HUES64 (cell line): ENCODE results near the gene GEMIN5. TPM values are rescaled to one million over a fixed set of nuclear protein-coding genes. Genes with fewer than 3 reads are reported as not detected.
"Not testable (repeated sequence)": the region's sequence is repeated elsewhere in the genome, so short reads cannot be mapped to it uniquely, and the experiment has no call there.

ENCODE experiments used
- H3K27ac ChIP-seq: 2 replicates; pipeline ENCODE4 v1.7.0; 2013; ENCODE audit warnings: low read depth, low read length, inconsistent platforms
- H3K27me3 ChIP-seq: 2 replicates; pipeline ENCODE4 v1.6.1; 2013; ENCODE audit warnings: mild to moderate bottlenecking, low read length; ENCODE audit not compliant: insufficient read depth
- H3K36me3 ChIP-seq: 2 replicates; pipeline ENCODE4 v1.6.1; 2013; ENCODE audit warnings: mild to moderate bottlenecking, low read length; ENCODE audit not compliant: insufficient read depth
- H3K4me1 ChIP-seq: 2 replicates; pipeline ENCODE4 v1.6.1; 2013; ENCODE audit warnings: mild to moderate bottlenecking, low read length, moderate library complexity; ENCODE audit not compliant: insufficient read depth
- H3K4me3 ChIP-seq: 2 replicates; pipeline ENCODE4 v1.5.1; 2013; ENCODE audit warnings: mild to moderate bottlenecking, low read length, moderate library complexity
- H3K9ac ChIP-seq: 2 replicates; pipeline ENCODE4 v1.6.1; 2013; ENCODE audit warnings: mild to moderate bottlenecking, low read depth, low read length
- H3K9me3 ChIP-seq: 2 replicates; pipeline ENCODE4 v1.6.1; 2013; ENCODE audit warnings: low read depth, low read length; ENCODE audit not compliant: insufficient read depth
- WGBS: fragments of 150-250, 120-280 bp; methylation state at CpG from one replicate; pipeline ENCODE4 v1.1.7; 2013; ENCODE audit warnings: missing lambda C conversion rate; 5-methylcytosine and 5-hydroxymethylcytosine counted together
- polyA plus RNA-seq, 2 experiments: library from polyadenylated mRNA; stranded (reverse); fragments of 50-300 nt; gene quantifications; one replicate each; pipeline ENCODE4 v1.2.3, GENCODE V29; 2013

Gene GEMIN5, protein sequence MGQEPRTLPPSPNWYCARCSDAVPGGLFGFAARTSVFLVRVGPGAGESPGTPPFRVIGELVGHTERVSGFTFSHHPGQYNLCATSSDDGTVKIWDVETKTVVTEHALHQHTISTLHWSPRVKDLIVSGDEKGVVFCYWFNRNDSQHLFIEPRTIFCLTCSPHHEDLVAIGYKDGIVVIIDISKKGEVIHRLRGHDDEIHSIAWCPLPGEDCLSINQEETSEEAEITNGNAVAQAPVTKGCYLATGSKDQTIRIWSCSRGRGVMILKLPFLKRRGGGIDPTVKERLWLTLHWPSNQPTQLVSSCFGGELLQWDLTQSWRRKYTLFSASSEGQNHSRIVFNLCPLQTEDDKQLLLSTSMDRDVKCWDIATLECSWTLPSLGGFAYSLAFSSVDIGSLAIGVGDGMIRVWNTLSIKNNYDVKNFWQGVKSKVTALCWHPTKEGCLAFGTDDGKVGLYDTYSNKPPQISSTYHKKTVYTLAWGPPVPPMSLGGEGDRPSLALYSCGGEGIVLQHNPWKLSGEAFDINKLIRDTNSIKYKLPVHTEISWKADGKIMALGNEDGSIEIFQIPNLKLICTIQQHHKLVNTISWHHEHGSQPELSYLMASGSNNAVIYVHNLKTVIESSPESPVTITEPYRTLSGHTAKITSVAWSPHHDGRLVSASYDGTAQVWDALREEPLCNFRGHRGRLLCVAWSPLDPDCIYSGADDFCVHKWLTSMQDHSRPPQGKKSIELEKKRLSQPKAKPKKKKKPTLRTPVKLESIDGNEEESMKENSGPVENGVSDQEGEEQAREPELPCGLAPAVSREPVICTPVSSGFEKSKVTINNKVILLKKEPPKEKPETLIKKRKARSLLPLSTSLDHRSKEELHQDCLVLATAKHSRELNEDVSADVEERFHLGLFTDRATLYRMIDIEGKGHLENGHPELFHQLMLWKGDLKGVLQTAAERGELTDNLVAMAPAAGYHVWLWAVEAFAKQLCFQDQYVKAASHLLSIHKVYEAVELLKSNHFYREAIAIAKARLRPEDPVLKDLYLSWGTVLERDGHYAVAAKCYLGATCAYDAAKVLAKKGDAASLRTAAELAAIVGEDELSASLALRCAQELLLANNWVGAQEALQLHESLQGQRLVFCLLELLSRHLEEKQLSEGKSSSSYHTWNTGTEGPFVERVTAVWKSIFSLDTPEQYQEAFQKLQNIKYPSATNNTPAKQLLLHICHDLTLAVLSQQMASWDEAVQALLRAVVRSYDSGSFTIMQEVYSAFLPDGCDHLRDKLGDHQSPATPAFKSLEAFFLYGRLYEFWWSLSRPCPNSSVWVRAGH (N-terminal part only)
- polyA plus RNA-seq (2013, experiment 1 of 2): 27.6 TPM
- 22.3 TPM for polyA plus RNA-seq (2013, experiment 2 of 2)

GRCh38 chr5:154937718-154938466, at the start of gene GEMIN5:
GEMIN5 (minus strand) TSS chr5:154938211; CDS start chr5:154938133, 78 bp downstream.
- peaks cover 28% of the 10 kb centered on the region for H3K36me3 ChIP-seq
- H3K27me3 ChIP-seq: no peaks in the 10 kb centered on the region
- H3K4me3 ChIP-seq: peak within 1 kb of the TSS; percentile 88
- peaks cover 6% of the 10 kb centered on the region for H3K4me1 ChIP-seq
- peak within 1 kb of the TSS; percentile 80 for H3K9ac ChIP-seq
- no peaks in the 10 kb centered on the region for H3K9me3 ChIP-seq
- peak within 1 kb of the TSS; percentile 23; the same call in 1 of the 2 replicates for H3K27ac ChIP-seq
- under 1% methylated on average over 61 of the region's 61 CpGs for WGBS

GRCh38 chr5:154986151-154986550, 48.1 kb upstream of the GEMIN5 start:
- WGBS: 96% methylated on average over 3 of the region's 4 CpGs
- no peaks in the 10 kb centered on the region for H3K27me3 ChIP-seq
- H3K4me3 ChIP-seq: no peak overlapping the region
- no peak overlapping the region for H3K9ac ChIP-seq
- no peaks in the 10 kb centered on the region for H3K9me3 ChIP-seq
- H3K36me3 ChIP-seq: no peaks in the 10 kb centered on the region
- H3K4me1 ChIP-seq: no peaks in the 10 kb centered on the region
- H3K27ac ChIP-seq: no peak overlapping the region

GRCh38 chr5:154984946-154985516, 47.0 kb upstream of the GEMIN5 start:
- Histone ChIP-seq H3K27ac (no peak overlapping the region), H3K4me1 (no peaks in the 10 kb centered on the region), H3K9ac (no peak overlapping the region), H3K27me3 (no peaks in the 10 kb centered on the region), H3K4me3 (no peak overlapping the region), H3K9me3 (no peaks in the 10 kb centered on the region), H3K36me3 (no peaks in the 10 kb centered on the region)
- 90% methylated on average over 7 of the region's 8 CpGs for WGBS

DNA sequence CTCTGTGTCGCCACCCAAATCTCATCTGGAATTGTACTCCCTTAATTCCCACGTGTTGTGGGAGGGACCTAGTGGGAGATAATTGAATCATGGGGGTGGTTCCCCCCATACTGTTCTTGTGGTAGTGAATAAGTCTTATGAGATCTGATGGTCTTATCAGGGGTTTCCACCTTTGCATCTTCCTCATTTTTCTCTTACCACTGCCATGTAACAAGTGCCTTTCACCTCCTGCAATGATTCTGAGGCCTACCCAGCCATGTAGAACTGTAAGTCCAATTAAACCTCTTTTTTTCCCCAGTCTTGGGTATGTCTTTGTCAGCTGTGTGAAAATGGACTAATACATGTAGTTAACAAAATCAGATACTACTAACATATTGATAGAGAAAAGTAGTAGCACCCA, 40.3 kb upstream of the GEMIN5 start:
- not testable (repeated sequence) for H3K9ac ChIP-seq, H3K9me3 ChIP-seq, H3K4me1 ChIP-seq, H3K4me3 ChIP-seq, H3K27me3 ChIP-seq, H3K27ac ChIP-seq, H3K36me3 ChIP-seq
- 92% methylated on average over 2 of the region's 2 CpGs for WGBS

GRCh38 chr5:154977409-154977808, 39.4 kb upstream of the GEMIN5 start:
- no CpG with 5 or more reads among the region's 1 CpG for WGBS
- Histone ChIP-seq H3K36me3 (no peaks in the 10 kb centered on the region), H3K4me1 (no peaks in the 10 kb centered on the region), H3K4me3 (no peak overlapping the region), H3K27me3 (no peaks in the 10 kb centered on the region), H3K27ac (no peak overlapping the region), H3K9me3 (no peaks in the 10 kb centered on the region), H3K9ac (no peak overlapping the region)

DNA sequence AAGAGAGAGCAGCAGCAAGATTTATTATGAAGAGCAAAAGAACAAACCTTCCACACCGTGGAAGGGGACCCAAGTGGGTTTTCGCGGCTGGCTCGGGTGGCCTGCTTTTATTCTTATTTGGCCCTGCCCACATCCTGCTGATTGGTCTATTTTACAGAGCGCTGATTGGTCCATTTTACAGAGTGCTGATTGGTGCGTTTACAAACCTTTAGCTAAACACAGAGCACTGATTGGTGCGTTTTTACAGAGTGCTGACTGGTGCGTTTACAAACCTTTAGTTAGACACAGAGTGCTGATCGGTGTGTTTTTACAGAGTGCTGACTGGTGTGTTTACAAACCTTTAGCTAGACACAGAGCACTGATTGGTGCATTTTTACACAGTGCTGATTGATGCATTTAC, 38.1 kb upstream of the GEMIN5 start:
- not testable (repeated sequence) for H3K9ac ChIP-seq, H3K27me3 ChIP-seq, H3K4me3 ChIP-seq, H3K36me3 ChIP-seq, H3K9me3 ChIP-seq, H3K4me1 ChIP-seq, H3K27ac ChIP-seq
- WGBS: 94% methylated on average over 9 of the region's 9 CpGs

- no peak overlapping the region for H3K27ac ChIP-seq
- 78% methylated on average over 2 of the region's 2 CpGs for WGBS
- H3K36me3 ChIP-seq: peaks cover 12% of the 10 kb centered on the region; the same call in 1 of the 2 replicates
- no peaks in the 10 kb centered on the region for H3K27me3 ChIP-seq
- no peaks in the 10 kb centered on the region for H3K9me3 ChIP-seq
- H3K4me1 ChIP-seq: no peaks in the 10 kb centered on the region
- no peak overlapping the region for H3K4me3 ChIP-seq
- H3K9ac ChIP-seq: no peak overlapping the region
Observed at GRCh38 chr5:154972476-154973080, 34.6 kb upstream of the GEMIN5 start.

GRCh38 chr5:154971501-154971900, 33.5 kb upstream of the GEMIN5 start:
- H3K4me3 ChIP-seq: no peak overlapping the region
- no peaks in the 10 kb centered on the region for H3K9me3 ChIP-seq
- H3K4me1 ChIP-seq: no peaks in the 10 kb centered on the region
- peaks cover 20% of the 10 kb centered on the region for H3K36me3 ChIP-seq
- WGBS: 67% methylated on average over 1 of the region's 2 CpGs
- no peaks in the 10 kb centered on the region for H3K27me3 ChIP-seq
- H3K27ac ChIP-seq: no peak overlapping the region
- no peak overlapping the region for H3K9ac ChIP-seq

- Histone ChIP-seq H3K27me3 (no peaks in the 10 kb centered on the region), H3K4me1 (no peaks in the 10 kb centered on the region), H3K9me3 (no peaks in the 10 kb centered on the region), H3K27ac (no peak overlapping the region), H3K4me3 (no peak overlapping the region), H3K9ac (no peak overlapping the region), H3K36me3 (peaks cover 20% of the 10 kb centered on the region)
Observed at GRCh38 chr5:154970759-154971158, 32.7 kb upstream of the GEMIN5 start.

- WGBS: 93% methylated on average over 5 of the region's 5 CpGs
- Histone ChIP-seq H3K27ac (no peak overlapping the region), H3K9ac (no peak overlapping the region), H3K4me1 (no peaks in the 10 kb centered on the region), H3K9me3 (no peaks in the 10 kb centered on the region), H3K4me3 (no peak overlapping the region), H3K36me3 (peaks cover 20% of the 10 kb centered on the region), H3K27me3 (no peaks in the 10 kb centered on the region)
Observed at GRCh38 chr5:154968953-154969352, 30.9 kb upstream of the GEMIN5 start.
